ENCODE data around the gene HECTD2. TPM values are rescaled to one million over a fixed set of nuclear protein-coding genes. Genes with fewer than 3 reads are reported as not detected.
A peak's percentile ranks its signal among the peaks of the same experiment; 100 is the strongest.
"Not testable (repeated sequence)": the region's sequence is repeated elsewhere in the genome, so short reads cannot be mapped to it uniquely, and the experiment has no call there.

Gene HECTD2
- total RNA-seq, 2 experiments from 2014 or later, result 2.7 to 3.8 TPM

DNA sequence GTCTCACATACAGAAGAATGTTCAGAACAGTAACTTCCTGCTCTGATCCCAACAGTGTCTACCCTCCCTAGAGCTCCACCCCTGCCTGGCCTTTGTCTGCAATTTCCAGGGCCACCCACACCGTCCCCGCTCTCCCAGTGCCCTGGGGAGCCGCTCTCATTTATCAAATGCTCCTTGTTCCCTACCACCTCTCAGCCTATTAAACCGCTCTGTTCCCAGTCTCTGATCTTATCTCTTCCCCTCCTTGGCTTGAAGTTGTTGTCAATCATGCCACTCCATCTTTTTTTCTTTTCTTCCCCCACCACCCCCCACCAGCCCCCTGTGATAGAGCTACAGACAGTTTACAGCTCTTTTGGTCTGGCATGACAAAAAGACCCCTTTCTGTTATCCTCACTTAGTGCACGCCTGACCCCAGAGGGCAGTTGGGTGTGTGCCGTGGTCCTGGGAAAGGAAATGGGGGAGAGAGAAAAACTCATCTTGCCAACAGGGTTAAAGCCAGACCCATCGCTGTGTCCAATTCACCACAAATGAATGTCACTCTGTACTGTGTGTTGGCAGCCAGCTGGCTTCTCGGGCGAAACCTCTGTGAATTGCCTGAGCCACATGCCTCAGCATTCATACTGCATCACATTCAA is 28.8 kb upstream of the HECTD2 start:
- Mint-ChIP-seq H3K27ac (no peak overlapping the region), H3K36me3 (ENCODE audit: low read depth) (no peaks in the 10 kb centered on the region), H3K4me3 (no peak overlapping the region), H3K9me3 (peaks cover 4% of the 10 kb centered on the region), H3K27me3 (peaks cover 34% of the 10 kb centered on the region), H3K4me1 (ENCODE audit: low read depth) (peaks cover 26% of the 10 kb centered on the region)
- CTCF ChIA-PET, result interaction anchor here (1.0 to 3.9 kb wide), 4 partner anchors 9 to 254 kb away, joined by 4 to 17 read pairs (median 6); no protein-coding TSS in a partner anchor
- no peak for DNase-seq
- intact Hi-C loops (cut with micrococcal nuclease), result loop anchor here (10.0 kb wide), 2 partner anchors 173 to 533 kb away; no protein-coding TSS in a partner anchor
- no peak for ATAC-seq
- POLR2A ChIA-PET, result interaction anchor here (0.6 kb wide), 1 partner anchor 20 kb away, joined by 3 read pairs; no protein-coding TSS in a partner anchor
- TF ChIP-seq, protein P1, sequence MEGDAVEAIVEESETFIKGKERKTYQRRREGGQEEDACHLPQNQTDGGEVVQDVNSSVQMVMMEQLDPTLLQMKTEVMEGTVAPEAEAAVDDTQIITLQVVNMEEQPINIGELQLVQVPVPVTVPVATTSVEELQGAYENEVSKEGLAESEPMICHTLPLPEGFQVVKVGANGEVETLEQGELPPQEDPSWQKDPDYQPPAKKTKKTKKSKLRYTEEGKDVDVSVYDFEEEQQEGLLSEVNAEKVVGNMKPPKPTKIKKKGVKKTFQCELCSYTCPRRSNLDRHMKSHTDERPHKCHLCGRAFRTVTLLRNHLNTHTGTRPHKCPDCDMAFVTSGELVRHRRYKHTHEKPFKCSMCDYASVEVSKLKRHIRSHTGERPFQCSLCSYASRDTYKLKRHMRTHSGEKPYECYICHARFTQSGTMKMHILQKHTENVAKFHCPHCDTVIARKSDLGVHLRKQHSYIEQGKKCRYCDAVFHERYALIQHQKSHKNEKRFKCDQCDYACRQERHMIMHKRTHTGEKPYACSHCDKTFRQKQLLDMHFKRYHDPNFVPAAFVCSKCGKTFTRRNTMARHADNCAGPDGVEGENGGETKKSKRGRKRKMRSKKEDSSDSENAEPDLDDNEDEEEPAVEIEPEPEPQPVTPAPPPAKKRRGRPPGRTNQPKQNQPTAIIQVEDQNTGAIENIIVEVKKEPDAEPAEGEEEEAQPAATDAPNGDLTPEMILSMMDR (IDR thresholded peaks at IDR 0.05), result no peak

DNA sequence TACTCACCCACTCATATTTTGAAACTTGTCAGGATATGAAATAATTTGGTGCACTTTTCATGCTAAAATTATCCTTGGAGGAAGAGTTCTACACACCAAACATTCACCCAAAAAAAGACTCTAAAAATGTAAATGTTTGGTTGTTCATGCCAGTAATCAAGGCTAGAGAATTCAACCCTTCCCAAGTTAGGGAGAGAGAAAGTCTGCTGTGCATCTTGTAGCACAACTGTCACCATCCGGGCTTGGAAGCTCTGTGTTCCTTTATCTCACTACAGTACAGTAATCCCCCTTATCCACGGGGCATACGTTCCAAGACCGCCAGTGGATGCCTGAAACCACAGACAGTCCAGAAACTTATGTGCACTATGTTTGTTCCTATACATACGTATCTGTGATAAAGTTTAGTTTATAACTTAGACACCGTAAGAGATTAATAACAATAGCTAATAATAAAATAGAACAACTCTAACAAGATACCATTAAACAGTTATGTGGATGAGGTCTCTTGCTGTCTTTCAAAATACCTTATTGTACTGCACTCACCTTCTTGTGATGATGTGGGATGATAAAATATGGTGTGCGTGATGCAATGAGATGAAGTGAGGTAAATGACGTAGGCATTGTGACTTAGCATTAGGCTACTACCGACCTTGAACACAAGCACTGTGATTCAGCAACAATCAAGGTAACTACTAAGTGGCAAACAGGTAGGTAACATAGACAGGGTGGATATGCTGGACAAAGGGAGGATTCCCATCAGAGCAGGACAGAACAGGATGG is 24.6 kb upstream of the HECTD2 start:
- Mint-ChIP-seq H3K4me3 (no peak overlapping the region), H3K4me1 (ENCODE audit: low read depth) (peaks cover 8% of the 10 kb centered on the region), H3K9me3 (no peaks in the 10 kb centered on the region), H3K27me3 (peaks cover 34% of the 10 kb centered on the region), H3K27ac (no peak overlapping the region), H3K36me3 (ENCODE audit: low read depth) (no peaks in the 10 kb centered on the region)
- ATAC-seq (no peak), DNase-seq (no peak)
- intact Hi-C loops (cut with micrococcal nuclease), result loop anchor here (5.0 to 10.0 kb wide), 4 partner anchors 88 to 529 kb away; no protein-coding TSS in a partner anchor
- CTCF ChIA-PET, result interaction anchor here (1.2 to 3.6 kb wide), 4 partner anchors 11 to 529 kb away, joined by 3 to 28 read pairs (median 14); no protein-coding TSS in a partner anchor
- TF ChIP-seq, protein P1 (IDR thresholded peaks at IDR 0.05), result no peak
- POLR2A ChIA-PET, result no interaction called here

DNA sequence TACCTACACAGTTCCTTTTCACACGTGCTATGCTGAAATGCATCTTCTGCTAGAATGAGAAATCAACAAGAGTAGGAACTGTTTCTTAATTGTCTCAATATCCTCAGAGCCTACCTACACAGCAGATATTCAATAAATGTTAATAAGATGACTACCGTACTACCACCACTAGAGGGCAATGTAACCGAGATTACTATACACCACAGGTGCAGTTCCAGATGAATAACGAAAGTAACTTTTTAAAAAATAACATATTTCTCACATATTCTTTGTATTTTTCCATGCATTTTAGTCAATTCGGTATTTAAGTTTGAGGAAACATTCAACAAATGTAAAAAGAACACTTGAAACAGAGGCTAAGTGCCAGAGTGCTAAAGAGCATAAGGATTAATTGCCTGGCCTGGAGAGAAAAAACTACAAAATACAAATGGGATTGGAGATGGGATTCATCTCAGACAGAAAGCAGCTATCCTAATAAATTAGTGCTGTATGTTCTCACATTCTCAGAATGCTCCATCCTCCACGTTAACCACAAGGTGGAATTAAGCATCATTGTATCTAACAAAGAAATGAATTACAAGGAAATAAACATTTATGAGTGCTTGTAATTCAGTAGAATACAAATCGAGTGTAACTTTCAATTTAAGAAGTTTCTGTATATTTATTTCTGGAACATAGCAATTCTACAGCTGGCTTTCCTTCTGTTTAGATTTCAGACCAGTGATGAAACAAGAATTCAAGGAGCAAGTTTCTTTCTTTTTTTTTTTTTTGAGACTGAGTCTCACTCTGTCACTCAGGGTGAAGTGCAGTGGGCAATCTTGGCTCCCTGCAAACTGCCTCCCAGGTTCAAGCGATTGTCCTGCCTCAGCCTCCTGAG is 20.3 kb upstream of the HECTD2 start:
- H3K36me3 Mint-ChIP-seq (ENCODE audit: low read depth), result no peaks in the 10 kb centered on the region
- TF ChIP-seq, protein P1 (IDR thresholded peaks at IDR 0.05), result peak; percentile 76
- no peak overlapping the region for H3K27ac Mint-ChIP-seq
- peaks cover 24% of the 10 kb centered on the region for H3K27me3 Mint-ChIP-seq
- POLR2A ChIA-PET, result interaction anchor here (0.8 kb wide), 1 partner anchor 246 kb away, joined by 3 read pairs; no protein-coding TSS in a partner anchor
- DNase-seq, result no peak
- CTCF ChIA-PET, result interaction anchor here (0.6 to 1.9 kb wide), 21 partner anchors 10 to 523 kb away, joined by 3 to 17 read pairs (median 3); partner anchors contain the start of gene PPP1R3C
- intact Hi-C loops (cut with micrococcal nuclease), result loop anchor here (5.0 to 10.0 kb wide), 4 partner anchors 93 to 525 kb away; no protein-coding TSS in a partner anchor
- H3K4me1 Mint-ChIP-seq (ENCODE audit: low read depth), result peaks cover 5% of the 10 kb centered on the region
- ATAC-seq, result peak; percentile 87
- no peak overlapping the region for H3K4me3 Mint-ChIP-seq
- H3K9me3 Mint-ChIP-seq, result no peaks in the 10 kb centered on the region

DNA sequence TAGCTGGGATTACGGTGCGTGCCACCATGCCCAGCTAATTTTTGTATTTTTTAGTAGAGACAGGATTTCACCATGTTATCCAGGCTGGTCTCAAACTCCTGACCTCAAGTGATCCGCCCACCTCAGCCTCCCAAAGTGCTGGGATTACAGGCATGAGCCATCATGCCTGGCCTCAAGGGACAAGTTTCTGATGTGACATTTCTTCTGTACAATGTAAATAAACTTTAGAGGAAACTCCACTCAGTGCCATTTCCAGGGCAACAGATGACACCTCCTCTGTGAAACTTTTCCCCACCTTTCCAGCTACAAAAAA is 19.7 kb upstream of the HECTD2 start:
- ChIA-PET CTCF (interaction anchor here (0.6 to 1.9 kb wide), 21 partner anchors 10 to 522 kb away, joined by 3 to 17 read pairs (median 3); partner anchors contain the start of gene PPP1R3C), POLR2A (interaction anchor here (0.8 kb wide), 1 partner anchor 245 kb away, joined by 3 read pairs; no protein-coding TSS in a partner anchor)
- DNase-seq; ATAC-seq; H3K9me3 Mint-ChIP-seq; H3K4me1 Mint-ChIP-seq (ENCODE audit: low read depth); H3K36me3 Mint-ChIP-seq (ENCODE audit: low read depth); intact Hi-C loops (cut with micrococcal nuclease); H3K4me3 Mint-ChIP-seq; H3K27ac Mint-ChIP-seq: not testable (repeated sequence)
- H3K27me3 Mint-ChIP-seq, result peaks cover 24% of the 10 kb centered on the region

DNA sequence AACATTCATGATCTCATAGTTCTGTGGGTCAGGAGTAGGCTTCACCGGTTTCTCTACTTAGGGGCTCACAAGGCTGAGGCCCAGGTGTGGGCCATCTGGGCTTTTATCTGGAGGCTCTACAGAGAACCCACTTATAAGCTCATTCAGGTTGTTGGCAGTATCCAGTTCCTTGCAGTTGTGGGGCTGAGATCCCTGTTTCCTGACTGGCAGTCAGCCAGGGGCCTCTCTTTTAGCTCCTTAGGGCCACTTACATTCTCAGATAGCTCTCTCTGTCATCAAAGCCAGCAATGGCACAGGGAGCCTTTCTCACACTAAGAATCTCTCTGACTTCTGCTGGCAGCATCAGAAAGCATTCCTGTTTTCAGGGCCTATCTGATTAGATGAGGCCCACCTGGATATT is 18.2 kb upstream of the HECTD2 start:
- Mint-ChIP-seq H3K9me3 (no peaks in the 10 kb centered on the region), H3K27ac (no peak overlapping the region), H3K27me3 (peaks cover 15% of the 10 kb centered on the region), H3K4me1 (ENCODE audit: low read depth) (peaks cover 5% of the 10 kb centered on the region), H3K36me3 (ENCODE audit: low read depth) (no peaks in the 10 kb centered on the region), H3K4me3 (no peak overlapping the region)
- DNase-seq, result no peak
- ATAC-seq, result no peak
- TF ChIP-seq, protein P1 (IDR thresholded peaks at IDR 0.05), result no peak
- ChIA-PET POLR2A (no interaction called here), CTCF (interaction anchor here (0.9 to 1.6 kb wide), 7 partner anchors 16 to 244 kb away, joined by 3 to 7 read pairs (median 3); no protein-coding TSS in a partner anchor)
- intact Hi-C loops (cut with micrococcal nuclease), result no loop called here
